Activated CD4-positive, CD25-positive, alpha-beta regulatory T cell treated with anti-CD3 and anti-CD28 coated beads, Interleukin-2, amount 50 U/mL, for 72 hours (primary cell): ENCODE measurements around the gene ACTR6.
A peak's percentile ranks its signal among the peaks of the same experiment; 100 is the strongest.

ENCODE experiments used
- DNase-seq: peaks from one replicate; pipeline ENCODE4 v3.0.0; 2021

ACTR6 gene

GRCh38 chr12:100267603-100268281 lies 67.1 kb downstream of the ACTR6 start:
- peak; percentile 61 for DNase-seq

- DNase-seq = no peak
Measured at GRCh38 chr12:100268835-100269564, 68.4 kb downstream of the ACTR6 start.

- DNase-seq = no peak
Measured at GRCh38 chr12:100273782-100274181, 73.2 kb downstream of the ACTR6 start.
